Activated naive CD8-positive, alpha-beta T cell treated with anti-CD3 and anti-CD28 coated beads, Interleukin-2, amount 10 ng/mL, durations not matched to agents 7 days and 5 days (primary cell): Measurements from ENCODE around the gene SH3BGRL3. TPM values are rescaled to one million over a fixed set of nuclear protein-coding genes. Genes with fewer than 3 reads are reported as not detected.
"Not testable (repeated sequence)": the region's sequence is repeated elsewhere in the genome, so short reads cannot be mapped to it uniquely, and the experiment has no call there.

ENCODE experiments used
- ATAC-seq: fragments of 150-1000 bp; cut with Tn5 transposase; one replicate; pipeline ENCODE4 v1.10.0; 2021; ENCODE audit warnings: low read depth, moderate library complexity
- POLR2A ChIA-PET: fragments of 350-600 bp; sonication (Branson Sonifier 250); formaldehyde crosslinking; loops from one replicate; lab custom pipeline; 2021; ENCODE audit warnings: antibody characterized with exemption; lab: Charles Lee
- DNase-seq: peaks from one replicate; pipeline ENCODE4 v3.0.0; 2021
- H3K27ac Mint-ChIP-seq: one replicate; pipeline ENCODE4 v1.8.0; 2022; ENCODE audit warnings: mild to moderate bottlenecking, mixed read lengths
- H3K27me3 Mint-ChIP-seq: one replicate; pipeline ENCODE4 v1.8.0; 2022; ENCODE audit warnings: mild to moderate bottlenecking, moderate library complexity, mixed read lengths
- H3K36me3 Mint-ChIP-seq: one replicate; pipeline ENCODE4 v1.8.0; 2021; ENCODE audit warnings: mild to moderate bottlenecking, mixed read lengths
- H3K4me1 Mint-ChIP-seq: one replicate; pipeline ENCODE4 v1.8.0; 2021; ENCODE audit warnings: mixed read lengths
- H3K4me3 Mint-ChIP-seq: one replicate; pipeline ENCODE4 v1.8.0; 2022; ENCODE audit warnings: mild to moderate bottlenecking, moderate library complexity, mixed read lengths
- H3K9me3 Mint-ChIP-seq: one replicate; pipeline ENCODE4 v1.8.0; 2021; ENCODE audit warnings: mixed read lengths
- total RNA-seq, 2 experiments: library from RNA; stranded (reverse); gene quantifications; one replicate each; pipeline ENCODE4 v1.2.3, GENCODE V29; 2021

Gene SH3BGRL3
- total RNA-seq, 2 experiments from 2014 or later = 531 to 542 TPM

GRCh38 chr1:26288311-26288941 is 8.5 kb downstream of the SH3BGRL3 start:
- POLR2A ChIA-PET = interaction anchor here (0.6 to 20.6 kb wide), 18 partner anchors 8 to 162 kb away, joined by 3 to 1079 read pairs (median 6); partner anchors contain the start of genes CD52, DHDDS, SH3BGRL3 and UBXN11
- peak overlapping the region; percentile 74 for H3K4me3 Mint-ChIP-seq
- no peaks in the 10 kb centered on the region for H3K9me3 Mint-ChIP-seq

DNA sequence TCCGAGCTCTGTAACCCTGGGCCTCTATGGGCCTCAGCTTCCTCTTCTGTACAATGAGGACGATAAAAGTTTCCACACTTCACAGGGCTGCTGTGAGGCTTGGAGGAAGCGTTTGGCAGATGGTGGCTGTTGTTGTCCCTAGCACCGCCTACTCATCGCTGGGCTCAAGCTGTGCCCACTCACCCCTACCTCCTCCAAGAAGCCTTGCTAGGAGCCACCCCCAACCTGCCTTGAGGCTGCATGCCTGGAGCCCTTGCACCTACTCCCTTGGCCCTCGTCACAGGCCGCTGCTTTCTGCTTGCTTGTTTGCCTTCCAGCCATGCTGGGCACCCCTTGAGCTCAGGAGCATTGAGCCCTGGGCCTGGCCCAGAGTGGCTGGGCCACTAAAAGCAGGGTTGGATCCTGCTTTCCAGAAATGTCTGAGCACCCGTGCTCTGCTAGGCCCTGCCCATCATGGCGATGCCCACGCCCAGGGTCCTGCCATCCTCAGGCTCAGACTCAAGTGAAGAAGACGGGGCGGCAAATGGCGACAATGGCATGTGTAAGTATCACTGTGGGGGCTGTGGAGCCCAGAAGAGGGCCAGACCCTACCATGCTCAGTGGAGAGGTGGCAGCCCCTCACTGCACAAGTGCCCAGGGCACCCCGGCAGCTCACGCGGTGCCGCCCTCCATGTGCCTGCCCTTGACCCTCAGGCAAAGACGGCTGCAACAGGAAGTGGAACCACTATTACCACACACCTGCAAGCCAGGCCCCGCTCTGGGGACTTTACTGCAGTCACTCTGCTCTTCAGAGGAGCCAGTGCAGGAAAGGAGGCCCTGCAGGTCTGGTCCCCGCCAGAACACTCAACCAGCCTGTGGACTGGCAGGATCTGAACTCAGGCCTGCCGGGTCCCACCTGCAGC is 9.5 kb downstream of the SH3BGRL3 start:
- peaks cover 9% of the 10 kb centered on the region for H3K36me3 Mint-ChIP-seq
- no peaks in the 10 kb centered on the region for H3K27me3 Mint-ChIP-seq
- peak; percentile 69 for DNase-seq
- H3K4me3 Mint-ChIP-seq = peak overlapping the region; percentile 74
- peaks cover 66% of the 10 kb centered on the region for H3K4me1 Mint-ChIP-seq
- POLR2A ChIA-PET = interaction anchor here (0.6 to 20.6 kb wide), 18 partner anchors 8 to 409 kb away, joined by 3 to 1079 read pairs (median 6); partner anchors contain the start of genes CD52, DHDDS, SH3BGRL3 and UBXN11
- no peaks in the 10 kb centered on the region for H3K9me3 Mint-ChIP-seq
- peak; percentile 27 for ATAC-seq
- H3K27ac Mint-ChIP-seq = peak overlapping the region; percentile 99

More at GRCh38 chr1:26288311-26288941, 8.5 kb downstream of the SH3BGRL3 start:
- Mint-ChIP-seq H3K4me1 (peaks cover 72% of the 10 kb centered on the region), H3K36me3 (peaks cover 9% of the 10 kb centered on the region), H3K27ac (peak overlapping the region; percentile 99), H3K27me3 (no peaks in the 10 kb centered on the region)
- ATAC-seq (peak; percentile 15), DNase-seq (peak; percentile 62)

DNA sequence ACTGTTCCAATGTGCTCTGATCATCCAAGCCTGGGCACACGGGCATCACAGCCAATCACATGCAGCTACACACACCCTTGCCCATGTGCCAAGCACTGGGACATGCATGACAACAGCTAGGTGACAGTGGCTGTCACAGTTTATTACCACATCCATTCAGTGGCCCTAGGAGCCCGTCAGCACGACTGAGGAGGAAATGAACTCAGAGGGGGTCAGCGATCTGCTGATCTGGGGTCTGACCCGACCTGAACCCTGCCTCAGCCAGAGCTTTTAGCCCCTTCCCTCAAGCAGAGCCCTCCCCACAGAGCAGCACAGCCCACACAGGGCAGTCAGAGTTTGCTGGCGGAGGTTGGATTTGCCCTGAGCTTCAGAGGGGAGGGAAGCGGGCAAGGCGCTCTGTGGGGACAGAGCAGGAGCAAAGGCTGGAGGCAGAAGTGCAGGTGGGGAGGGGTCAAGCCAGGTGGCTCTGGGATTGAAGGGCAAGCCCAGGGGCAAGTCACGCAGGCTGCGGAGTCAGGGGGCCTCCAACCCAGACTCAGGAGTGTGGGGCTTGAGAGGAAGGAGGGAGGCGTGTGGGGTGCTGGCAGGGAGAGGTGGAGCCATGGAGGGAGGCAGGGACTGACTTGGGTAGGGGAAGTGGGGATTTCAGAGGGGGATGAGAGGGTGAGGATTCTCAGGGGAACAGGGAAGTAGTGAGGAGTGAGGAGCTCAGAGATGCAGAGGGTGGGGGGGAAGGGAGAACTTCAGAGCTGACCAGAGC is 10.4 kb downstream of the SH3BGRL3 start:
- Mint-ChIP-seq H3K27me3 (no peaks in the 10 kb centered on the region), H3K27ac (peak overlapping the region; percentile 99), H3K4me3 (peak overlapping the region; percentile 74), H3K36me3 (peaks cover 7% of the 10 kb centered on the region), H3K4me1 (peaks cover 57% of the 10 kb centered on the region), H3K9me3 (no peaks in the 10 kb centered on the region)
- peak; percentile 4 for ATAC-seq
- DNase-seq = no peak
- POLR2A ChIA-PET = interaction anchor here (1.0 to 20.6 kb wide), 7 partner anchors 7 to 408 kb away, joined by 3 to 1079 read pairs (median 22); partner anchors contain the start of genes CD52, SH3BGRL3 and UBXN11

- H3K36me3 Mint-ChIP-seq = peaks cover 9% of the 10 kb centered on the region
- peaks cover 57% of the 10 kb centered on the region for H3K4me1 Mint-ChIP-seq
- H3K27me3 Mint-ChIP-seq = no peaks in the 10 kb centered on the region
- DNase-seq = no peak
- POLR2A ChIA-PET = interaction anchor here (2.7 to 20.6 kb wide), 5 partner anchors 9 to 83 kb away, joined by 10 to 1079 read pairs (median 38); partner anchors contain the start of genes CD52, SH3BGRL3 and UBXN11
- H3K27ac Mint-ChIP-seq = peak overlapping the region; percentile 99
- peak overlapping the region; percentile 74 for H3K4me3 Mint-ChIP-seq
- ATAC-seq = no peak
- no peaks in the 10 kb centered on the region for H3K9me3 Mint-ChIP-seq
Observed at GRCh38 chr1:26290882-26291261, 11.0 kb downstream of the SH3BGRL3 start.

DNA sequence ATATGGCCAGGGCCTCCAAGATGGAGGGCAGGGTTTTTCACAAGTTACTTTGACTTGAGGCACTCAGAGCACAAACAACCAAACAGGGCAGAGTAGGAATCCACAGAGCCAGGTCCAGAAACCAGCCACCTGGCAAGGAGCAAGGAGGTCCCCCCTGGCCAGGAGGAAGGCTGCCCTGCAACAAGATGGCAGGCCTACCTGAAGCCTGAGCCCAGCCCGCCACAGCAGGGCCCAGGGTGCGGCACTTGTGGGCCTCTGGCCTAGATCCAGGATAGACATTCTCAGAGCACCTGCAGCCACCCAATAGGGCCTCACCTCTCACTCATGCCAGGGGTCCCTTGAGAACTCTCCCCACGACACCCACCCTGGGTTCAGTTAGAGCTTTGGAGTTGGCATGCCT is 11.5 kb downstream of the SH3BGRL3 start:
- Mint-ChIP-seq H3K27ac (peak overlapping the region; percentile 99), H3K36me3 (peaks cover 13% of the 10 kb centered on the region), H3K4me3 (no peak overlapping the region), H3K27me3 (no peaks in the 10 kb centered on the region), H3K9me3 (no peaks in the 10 kb centered on the region), H3K4me1 (peaks cover 54% of the 10 kb centered on the region)
- POLR2A ChIA-PET = interaction anchor here (4.3 to 20.6 kb wide), 3 partner anchors 9 to 25 kb away, joined by 22 to 1079 read pairs (median 38); partner anchors contain the start of genes CD52, SH3BGRL3 and UBXN11
- DNase-seq (no peak), ATAC-seq (no peak)

DNA sequence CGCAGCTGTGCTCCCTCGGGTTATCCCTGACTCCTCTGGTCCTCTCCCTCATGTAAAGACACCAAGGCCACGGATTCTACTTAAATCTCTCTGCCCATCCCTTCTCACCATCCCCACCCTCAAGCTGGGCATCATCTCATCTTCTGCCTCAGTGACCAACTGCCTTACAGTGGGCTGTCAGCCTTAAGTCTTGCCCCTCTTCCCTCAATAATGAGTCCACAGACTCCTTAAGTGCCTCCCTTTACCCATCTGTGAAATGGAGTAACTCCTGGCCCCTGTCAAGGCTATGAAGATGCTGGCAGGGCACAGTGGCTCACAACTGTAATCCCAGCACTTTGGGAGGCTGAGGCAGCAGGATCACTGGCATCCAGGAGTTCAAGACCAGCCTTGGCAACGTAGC is 12.1 kb downstream of the SH3BGRL3 start:
- DNase-seq (no peak), ATAC-seq (no peak)
- Mint-ChIP-seq H3K4me3 (peak overlapping the region; percentile 21), H3K27ac (peak overlapping the region; percentile 99), H3K27me3 (no peaks in the 10 kb centered on the region), H3K9me3 (no peaks in the 10 kb centered on the region), H3K36me3 (peaks cover 13% of the 10 kb centered on the region), H3K4me1 (peaks cover 51% of the 10 kb centered on the region)
- POLR2A ChIA-PET = interaction anchor here (4.3 to 20.6 kb wide), 2 partner anchors 8 to 24 kb away, joined by 22 to 1079 read pairs; partner anchors contain the start of genes CD52 and UBXN11

GRCh38 chr1:26292735-26293134 is 12.8 kb downstream of the SH3BGRL3 start:
- H3K27ac Mint-ChIP-seq = peak overlapping the region; percentile 15

GRCh38 chr1:26293911-26294463 is 14.1 kb downstream of the SH3BGRL3 start:
- ATAC-seq (no peak), DNase-seq (no peak)
- H3K9me3 Mint-ChIP-seq = no peaks in the 10 kb centered on the region
- H3K27me3 Mint-ChIP-seq = no peaks in the 10 kb centered on the region
- no peak overlapping the region for H3K27ac Mint-ChIP-seq
- H3K4me3 Mint-ChIP-seq = no peak overlapping the region
- POLR2A ChIA-PET = interaction anchor here (0.9 kb wide), 1 partner anchor 25 kb away, joined by 3 read pairs; no protein-coding TSS in a partner anchor
- peaks cover 13% of the 10 kb centered on the region for H3K36me3 Mint-ChIP-seq
- H3K4me1 Mint-ChIP-seq = peaks cover 34% of the 10 kb centered on the region

More at GRCh38 chr1:26292735-26293134, 12.8 kb downstream of the SH3BGRL3 start:
- POLR2A ChIA-PET = interaction anchor here (20.6 kb wide), 1 partner anchor 24 kb away, joined by 1079 read pairs; the partner anchor contains the start of genes CD52 and UBXN11
- not testable (repeated sequence) for H3K27me3 Mint-ChIP-seq, DNase-seq, H3K4me3 Mint-ChIP-seq, ATAC-seq, H3K9me3 Mint-ChIP-seq
- H3K4me1 Mint-ChIP-seq = peaks cover 44% of the 10 kb centered on the region
- peaks cover 13% of the 10 kb centered on the region for H3K36me3 Mint-ChIP-seq

- Mint-ChIP-seq H3K36me3 (peaks cover 13% of the 10 kb centered on the region), H3K4me3 (no peak overlapping the region), H3K4me1 (peaks cover 23% of the 10 kb centered on the region), H3K27ac (peak overlapping the region; percentile 6), H3K27me3 (no peaks in the 10 kb centered on the region), H3K9me3 (no peaks in the 10 kb centered on the region)
- POLR2A ChIA-PET = interaction anchor here (0.7 to 1.1 kb wide), 3 partner anchors 8 to 22 kb away, joined by 3 to 4 read pairs (median 3); partner anchors contain the start of gene CD52
- no peak for ATAC-seq
- no peak for DNase-seq
Observed at GRCh38 chr1:26295194-26296138, 15.6 kb downstream of the SH3BGRL3 start.

DNA sequence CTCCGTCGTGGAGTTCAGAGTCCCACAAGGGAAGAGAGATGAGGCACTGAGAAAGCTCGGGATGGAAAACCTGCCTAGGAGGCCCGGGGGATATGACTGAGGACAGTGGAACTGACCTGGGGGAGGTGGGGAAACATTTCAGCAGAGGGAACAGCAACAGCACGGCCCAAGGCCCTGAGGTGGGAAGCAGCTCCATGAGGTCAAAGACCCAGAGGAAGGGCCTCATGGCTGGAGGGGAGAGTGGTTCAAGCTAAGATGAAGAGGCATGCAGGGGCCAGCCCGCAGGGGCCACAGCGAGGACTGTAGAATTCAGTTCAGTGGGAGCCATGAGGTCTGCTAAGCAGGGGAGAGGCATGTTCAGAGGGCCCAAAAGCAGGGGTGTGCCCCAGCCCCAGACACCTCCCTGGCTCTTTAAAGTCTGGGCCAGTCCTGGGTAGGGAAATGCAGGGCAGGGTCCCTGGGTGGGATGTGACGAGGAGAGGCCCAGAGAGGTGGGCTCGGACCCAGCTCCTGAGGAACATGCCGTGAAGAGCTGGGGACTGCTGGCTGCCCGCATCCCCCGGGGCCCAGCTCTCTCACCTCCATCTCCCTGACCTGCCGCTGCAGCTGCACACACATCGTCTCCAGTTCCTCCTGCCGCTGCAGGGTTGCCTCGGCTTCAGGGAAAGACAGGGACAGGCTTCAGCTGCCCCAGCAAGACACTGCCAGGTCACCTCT is 16.6 kb downstream of the SH3BGRL3 start:
- Mint-ChIP-seq H3K36me3 (peaks cover 11% of the 10 kb centered on the region), H3K27me3 (no peaks in the 10 kb centered on the region), H3K4me1 (peaks cover 20% of the 10 kb centered on the region), H3K9me3 (no peaks in the 10 kb centered on the region), H3K27ac (peak overlapping the region; percentile 77), H3K4me3 (no peak overlapping the region)
- POLR2A ChIA-PET = interaction anchor here (0.8 to 1.9 kb wide), 3 partner anchors 9 to 21 kb away, joined by 3 to 6 read pairs (median 4); partner anchors contain the start of genes CD52 and UBXN11
- ATAC-seq (no peak), DNase-seq (no peak)
